Parathyroid adenoma (tissue), 2 donors: ENCODE data around the gene DYNLT4.
A peak's percentile ranks its signal among the peaks of the same experiment; 100 is the strongest.

ENCODE experiments used
- H2AFZ ChIP-seq: fragments of 300-600 bp; sonication (generic); one replicate; pipeline ENCODE4 v1.7.0; 2017; ENCODE audit warnings: antibody characterized with exemption, mild to moderate bottlenecking
- H3K27ac ChIP-seq: fragments of 300-600 bp; sonication (generic); one replicate; pipeline ENCODE4 v1.7.0; 2017
- H3K27me3 ChIP-seq: fragments of 300-600 bp; sonication (generic); one replicate; pipeline ENCODE4 v1.7.0; 2017; ENCODE audit warnings: low read length; ENCODE audit not compliant: control insufficient read depth, insufficient read depth
- H3K36me3 ChIP-seq: fragments of 300-600 bp; sonication (generic); one replicate; pipeline ENCODE4 v1.7.0; 2017; ENCODE audit warnings: low read length; ENCODE audit not compliant: control insufficient read depth, insufficient read depth
- H3K4me1 ChIP-seq: fragments of 300-600 bp; sonication (generic); one replicate; pipeline ENCODE4 v1.7.0; 2017; ENCODE audit warnings: control low read depth
- H3K4me2 ChIP-seq: fragments of 300-600 bp; sonication (generic); one replicate; pipeline ENCODE4 v1.7.0; 2017; ENCODE audit warnings: low read length
- H3K4me3 ChIP-seq: fragments of 300-600 bp; sonication (generic); one replicate; pipeline ENCODE4 v1.7.0; 2017; ENCODE audit warnings: low read depth, low read length
- H3K79me2 ChIP-seq: fragments of 300-600 bp; sonication (generic); one replicate; pipeline ENCODE4 v1.7.0; 2017; ENCODE audit warnings: control low read depth
- H3K9ac ChIP-seq: fragments of 300-600 bp; sonication (generic); one replicate; pipeline ENCODE4 v1.7.0; 2017; ENCODE audit warnings: mild to moderate bottlenecking
- H3K9me3 ChIP-seq: fragments of 300-600 bp; sonication (generic); one replicate; pipeline ENCODE4 v1.7.0; 2017; ENCODE audit warnings: low read length; ENCODE audit not compliant: control insufficient read depth
- TF ChIP-seq, protein P1 (sequence below): fragments of 300-600 bp; sonication (generic); IDR thresholded peaks from one replicate; pipeline ENCODE4 v1.7.0; 2017; ENCODE audit warnings: antibody characterized with exemption, mild to moderate bottlenecking
- donor health status: primary hyperparathyroidism.

DYNLT4 gene

DNA sequence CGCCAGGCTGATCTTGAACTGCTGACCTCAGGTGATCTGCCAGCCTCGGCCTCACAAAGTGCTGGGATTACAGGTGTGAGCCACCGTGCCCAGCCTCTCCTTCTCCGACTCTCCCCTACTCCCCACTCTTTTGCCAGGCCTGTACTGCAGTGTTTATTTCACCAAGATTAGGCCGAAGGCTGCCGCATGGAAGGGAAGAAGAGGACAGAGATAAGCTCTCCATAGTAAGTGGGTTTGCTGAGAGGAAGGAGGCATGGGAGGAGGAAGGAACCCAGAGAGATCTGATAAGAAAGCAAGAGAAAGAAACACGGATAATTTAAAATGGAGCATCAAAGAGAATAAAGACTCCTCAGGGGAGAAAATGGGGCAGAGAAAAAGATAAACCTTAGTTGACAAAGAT is 27.2 kb upstream of the DYNLT4 start:
- TF ChIP-seq, protein P1, sequence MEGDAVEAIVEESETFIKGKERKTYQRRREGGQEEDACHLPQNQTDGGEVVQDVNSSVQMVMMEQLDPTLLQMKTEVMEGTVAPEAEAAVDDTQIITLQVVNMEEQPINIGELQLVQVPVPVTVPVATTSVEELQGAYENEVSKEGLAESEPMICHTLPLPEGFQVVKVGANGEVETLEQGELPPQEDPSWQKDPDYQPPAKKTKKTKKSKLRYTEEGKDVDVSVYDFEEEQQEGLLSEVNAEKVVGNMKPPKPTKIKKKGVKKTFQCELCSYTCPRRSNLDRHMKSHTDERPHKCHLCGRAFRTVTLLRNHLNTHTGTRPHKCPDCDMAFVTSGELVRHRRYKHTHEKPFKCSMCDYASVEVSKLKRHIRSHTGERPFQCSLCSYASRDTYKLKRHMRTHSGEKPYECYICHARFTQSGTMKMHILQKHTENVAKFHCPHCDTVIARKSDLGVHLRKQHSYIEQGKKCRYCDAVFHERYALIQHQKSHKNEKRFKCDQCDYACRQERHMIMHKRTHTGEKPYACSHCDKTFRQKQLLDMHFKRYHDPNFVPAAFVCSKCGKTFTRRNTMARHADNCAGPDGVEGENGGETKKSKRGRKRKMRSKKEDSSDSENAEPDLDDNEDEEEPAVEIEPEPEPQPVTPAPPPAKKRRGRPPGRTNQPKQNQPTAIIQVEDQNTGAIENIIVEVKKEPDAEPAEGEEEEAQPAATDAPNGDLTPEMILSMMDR: no peak
- Histone ChIP-seq H2AFZ (no peak overlapping the region), H3K4me1 (no peaks in the 10 kb centered on the region), H3K4me3 (no peak overlapping the region), H3K4me2 (peak overlapping the region; percentile 4), H3K36me3 (no peaks in the 10 kb centered on the region), H3K79me2 (no peaks in the 10 kb centered on the region), H3K9ac (no peak overlapping the region), H3K27ac (no peak overlapping the region), H3K9me3 (no peaks in the 10 kb centered on the region), H3K27me3 (no peaks in the 10 kb centered on the region)

DNA sequence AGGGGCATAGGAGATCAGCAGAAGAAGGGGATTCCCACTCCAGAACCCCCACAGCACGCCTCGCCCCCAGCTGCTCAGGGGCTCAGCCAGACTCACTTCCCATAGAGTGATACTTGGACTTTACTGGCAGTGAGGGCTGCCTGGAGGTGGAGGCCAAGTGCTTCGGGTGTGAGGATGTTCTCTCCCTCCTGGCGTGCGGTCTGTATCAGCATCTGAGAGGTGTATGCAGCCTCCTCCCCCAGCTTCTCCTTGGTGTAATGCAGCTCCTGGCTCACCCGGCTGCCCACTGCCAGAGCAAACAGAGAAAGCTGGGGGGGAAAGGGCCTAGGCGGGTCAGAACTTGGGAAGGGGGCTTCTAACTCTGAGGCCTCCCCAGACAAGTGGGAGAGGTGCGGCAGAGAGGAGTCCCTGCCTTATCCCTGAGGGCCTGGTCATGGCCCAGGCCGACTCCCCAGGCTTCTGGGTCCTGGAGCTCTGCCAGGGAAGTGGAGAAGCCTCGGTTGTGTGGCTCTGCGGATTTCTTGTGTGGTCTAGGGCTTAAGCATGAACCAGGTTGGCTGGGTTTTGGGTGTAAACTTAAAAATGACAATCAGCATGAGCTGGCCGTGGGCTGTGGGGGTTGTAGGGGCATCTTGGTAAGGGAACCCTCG is 25.0 kb upstream of the DYNLT4 start:
- no peak overlapping the region for H2AFZ ChIP-seq
- TF ChIP-seq, protein P1: no peak
- no peaks in the 10 kb centered on the region for H3K27me3 ChIP-seq
- H3K9me3 ChIP-seq: no peaks in the 10 kb centered on the region
- H3K9ac ChIP-seq: no peak overlapping the region
- H3K36me3 ChIP-seq: no peaks in the 10 kb centered on the region
- H3K27ac ChIP-seq: no peak overlapping the region
- H3K4me1 ChIP-seq: no peaks in the 10 kb centered on the region
- H3K4me2 ChIP-seq: no peak overlapping the region
- H3K79me2 ChIP-seq: no peaks in the 10 kb centered on the region
- no peak overlapping the region for H3K4me3 ChIP-seq

DNA sequence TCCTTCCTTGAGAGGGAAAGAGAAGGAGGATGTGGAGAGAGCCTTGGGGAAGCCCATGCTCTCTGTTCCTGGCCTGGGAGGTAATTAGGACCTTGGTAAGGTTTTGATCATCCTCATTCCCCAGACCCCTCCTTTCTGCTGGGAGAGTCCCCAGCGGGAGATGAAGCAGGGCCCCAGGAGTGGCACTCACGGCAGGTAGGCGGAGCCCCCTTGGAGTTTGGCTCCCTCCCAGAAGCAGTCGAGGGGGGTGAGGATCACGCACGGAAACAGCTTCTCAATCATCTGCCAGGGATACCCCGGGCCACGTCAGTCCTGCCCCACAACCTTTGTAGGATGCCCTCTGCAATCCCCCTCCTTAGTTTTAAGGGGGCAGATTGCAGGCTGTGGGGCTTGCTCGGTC is 24.4 kb upstream of the DYNLT4 start:
- Histone ChIP-seq H2AFZ (no peak overlapping the region), H3K36me3 (no peaks in the 10 kb centered on the region), H3K79me2 (no peaks in the 10 kb centered on the region), H3K9ac (no peak overlapping the region), H3K4me2 (no peak overlapping the region), H3K27ac (no peak overlapping the region), H3K4me3 (no peak overlapping the region), H3K9me3 (no peaks in the 10 kb centered on the region), H3K4me1 (no peaks in the 10 kb centered on the region), H3K27me3 (no peaks in the 10 kb centered on the region)
- TF ChIP-seq, protein P1: no peak

DNA sequence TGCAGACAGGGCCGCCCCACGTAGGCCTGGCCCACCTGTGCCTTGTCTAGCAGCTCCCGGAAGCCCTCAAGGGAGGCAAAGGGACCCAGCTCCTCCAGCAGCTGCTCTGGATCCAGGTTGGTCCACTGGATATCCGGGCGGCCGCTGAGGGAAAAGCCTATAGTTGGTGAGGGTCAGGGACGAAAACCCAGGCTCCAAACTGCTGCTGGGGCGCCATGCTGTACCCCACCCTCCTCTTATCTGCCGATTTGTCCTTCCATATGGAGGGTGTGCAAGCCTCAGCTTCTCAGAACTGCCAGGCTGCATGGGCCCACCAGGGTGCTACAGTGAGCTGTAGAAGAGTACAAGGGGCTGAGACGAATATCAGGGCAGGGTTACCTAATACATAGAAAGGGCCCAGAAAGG is 23.8 kb upstream of the DYNLT4 start:
- Histone ChIP-seq H3K9ac (no peak overlapping the region), H2AFZ (no peak overlapping the region), H3K36me3 (no peaks in the 10 kb centered on the region), H3K27me3 (no peaks in the 10 kb centered on the region), H3K9me3 (no peaks in the 10 kb centered on the region), H3K79me2 (no peaks in the 10 kb centered on the region), H3K4me3 (no peak overlapping the region), H3K27ac (no peak overlapping the region), H3K4me2 (no peak overlapping the region), H3K4me1 (no peaks in the 10 kb centered on the region)
- TF ChIP-seq, protein P1: no peak
